ENCODE data around the gene PIK3R1.

DNA sequence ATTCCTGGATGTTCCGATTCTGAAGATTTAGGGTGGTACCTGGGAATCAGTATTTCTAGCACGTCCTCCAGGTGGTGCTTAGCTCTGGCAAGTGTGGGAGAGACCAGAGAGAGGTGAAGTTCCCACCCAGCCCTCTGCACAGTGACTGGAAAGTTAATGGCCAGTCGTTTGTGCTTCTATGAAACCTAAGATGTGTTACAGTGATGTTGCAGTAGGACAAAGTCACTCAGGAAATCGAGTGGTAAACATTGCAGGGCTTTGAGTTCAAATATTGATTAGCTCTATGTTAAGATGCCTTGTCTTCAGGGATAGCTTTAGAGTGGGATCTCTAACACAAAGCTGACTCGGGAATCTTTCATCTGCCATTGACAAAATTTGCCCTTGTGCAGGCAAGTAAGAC, 55.6 kb downstream of the PIK3R1 start:
- TF ChIP-seq, protein P1, sequence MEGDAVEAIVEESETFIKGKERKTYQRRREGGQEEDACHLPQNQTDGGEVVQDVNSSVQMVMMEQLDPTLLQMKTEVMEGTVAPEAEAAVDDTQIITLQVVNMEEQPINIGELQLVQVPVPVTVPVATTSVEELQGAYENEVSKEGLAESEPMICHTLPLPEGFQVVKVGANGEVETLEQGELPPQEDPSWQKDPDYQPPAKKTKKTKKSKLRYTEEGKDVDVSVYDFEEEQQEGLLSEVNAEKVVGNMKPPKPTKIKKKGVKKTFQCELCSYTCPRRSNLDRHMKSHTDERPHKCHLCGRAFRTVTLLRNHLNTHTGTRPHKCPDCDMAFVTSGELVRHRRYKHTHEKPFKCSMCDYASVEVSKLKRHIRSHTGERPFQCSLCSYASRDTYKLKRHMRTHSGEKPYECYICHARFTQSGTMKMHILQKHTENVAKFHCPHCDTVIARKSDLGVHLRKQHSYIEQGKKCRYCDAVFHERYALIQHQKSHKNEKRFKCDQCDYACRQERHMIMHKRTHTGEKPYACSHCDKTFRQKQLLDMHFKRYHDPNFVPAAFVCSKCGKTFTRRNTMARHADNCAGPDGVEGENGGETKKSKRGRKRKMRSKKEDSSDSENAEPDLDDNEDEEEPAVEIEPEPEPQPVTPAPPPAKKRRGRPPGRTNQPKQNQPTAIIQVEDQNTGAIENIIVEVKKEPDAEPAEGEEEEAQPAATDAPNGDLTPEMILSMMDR (IDR thresholded peaks at IDR 0.05) = no peak
- no peak for TF ChIP-seq POLR2A (IDR thresholded peaks at IDR 0.05)
